Cardiac muscle cell (in vitro differentiated cells and primary cell): ENCODE results near the gene IRAK2. TPM values are rescaled to one million over a fixed set of nuclear protein-coding genes. Genes with fewer than 3 reads are reported as not detected.
A peak's percentile ranks its signal among the peaks of the same experiment; 100 is the strongest.

ENCODE experiments used
- DNase-seq, 2 donors: peaks; one replicate each; pipeline versions ENCODE4 v3.0.0 to v3.0.0-alpha.2; 2010 to 2017; ENCODE audit warnings: low read depth in 1 of 2, low spot score in 1 of 2
- H3K27ac ChIP-seq: fragments of 200-600 bp; sonication (generic); 2 replicates; pipeline ENCODE4 v1.5.1; 2016
- H3K27me3 ChIP-seq: fragments of 200-600 bp; sonication (generic); 2 replicates; pipeline ENCODE4 v1.6.0; 2016; ENCODE audit warnings: control low read depth
- H3K36me3 ChIP-seq: fragments of 200-600 bp; sonication (generic); 2 replicates; pipeline ENCODE4 v1.5.1; 2016; ENCODE audit warnings: control low read depth
- H3K4me1 ChIP-seq: fragments of 200-600 bp; sonication (generic); 2 replicates; pipeline ENCODE4 v1.8.1; 2017; ENCODE audit warnings: low read depth, mild to moderate bottlenecking, mixed run types
- H3K4me3 ChIP-seq: fragments of 200-600 bp; sonication (generic); 2 replicates; pipeline ENCODE4 v1.5.1; 2016; ENCODE audit warnings: mild to moderate bottlenecking
- H3K9me3 ChIP-seq: fragments of 200-600 bp; sonication (generic); 2 replicates; pipeline ENCODE4 v1.5.1; 2017; ENCODE audit warnings: low read depth, mild to moderate bottlenecking, control low read depth
- polyA plus RNA-seq: library from polyadenylated mRNA; unstranded; fragments of >200 nt; fragmentation: Nextera tagmentation; extraction: Ambion mirVana; gene quantifications from 2 replicates; pipeline ENCODE4 v1.2.1, GENCODE V29; 2016
- total RNA-seq: library from RNA; depleted of rRNA; stranded (reverse); fragments of >200 nt; gene quantifications from 2 replicates; pipeline ENCODE4 v1.2.3, GENCODE V29; 2016
- TF ChIP-seq, protein P1 (sequence below): IDR thresholded peaks from 2 replicates; pipeline ENCODE4 v1.5.1; 2012; ENCODE audit warnings: low read depth, mild to moderate bottlenecking, low read length

IRAK2 gene
- total and polyA plus RNA-seq, 2 experiments from 2014 or later = 1.1 to 2.1 TPM

DNA sequence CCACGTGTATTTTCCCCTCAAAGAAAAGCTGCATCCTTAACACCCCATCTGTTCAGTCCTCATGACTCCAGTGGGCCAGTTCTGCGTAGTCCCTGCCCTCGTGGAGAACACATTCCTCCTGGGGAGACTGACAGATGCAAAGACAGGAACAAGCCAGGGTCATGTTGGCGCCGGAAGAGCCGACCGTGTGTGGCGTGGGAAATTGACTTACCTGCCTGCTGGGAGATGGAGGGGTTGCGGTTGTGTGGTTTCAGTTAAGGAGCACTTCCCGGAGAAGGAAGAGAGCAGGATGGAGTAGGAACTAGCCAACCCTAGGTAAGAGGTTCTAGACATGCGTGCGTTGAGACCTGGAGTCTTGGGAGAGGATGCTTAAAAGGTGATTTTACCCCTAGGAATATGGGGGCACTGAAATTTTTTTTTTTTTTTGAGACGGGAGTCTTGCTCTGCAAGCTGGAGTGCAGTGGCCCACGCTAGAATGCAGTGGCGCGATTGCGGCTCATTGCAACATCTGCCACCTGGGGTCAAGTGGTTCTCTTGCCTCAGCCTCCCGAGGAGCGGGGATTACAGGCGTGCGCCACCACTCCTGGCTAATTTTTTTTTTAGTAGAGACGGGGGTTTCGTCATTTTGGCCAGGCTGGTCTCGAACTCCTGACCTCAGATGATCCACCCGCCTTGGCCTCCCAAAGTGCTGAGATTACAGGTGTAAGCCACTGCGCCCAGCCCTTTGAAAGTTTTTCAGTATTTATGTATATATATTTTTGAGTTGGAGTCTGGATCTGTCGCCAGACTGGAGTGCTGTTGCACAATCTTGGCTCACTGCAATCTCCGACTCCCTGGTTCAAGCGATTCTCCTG, 21.8 kb upstream of the IRAK2 start:
- DNase-seq = peak in 1 of 2 donors; percentile 58
- no peak overlapping the region for H3K27ac ChIP-seq
- peaks cover 2% of the 10 kb centered on the region for H3K36me3 ChIP-seq
- no peaks in the 10 kb centered on the region for H3K27me3 ChIP-seq
- TF ChIP-seq, protein P1, sequence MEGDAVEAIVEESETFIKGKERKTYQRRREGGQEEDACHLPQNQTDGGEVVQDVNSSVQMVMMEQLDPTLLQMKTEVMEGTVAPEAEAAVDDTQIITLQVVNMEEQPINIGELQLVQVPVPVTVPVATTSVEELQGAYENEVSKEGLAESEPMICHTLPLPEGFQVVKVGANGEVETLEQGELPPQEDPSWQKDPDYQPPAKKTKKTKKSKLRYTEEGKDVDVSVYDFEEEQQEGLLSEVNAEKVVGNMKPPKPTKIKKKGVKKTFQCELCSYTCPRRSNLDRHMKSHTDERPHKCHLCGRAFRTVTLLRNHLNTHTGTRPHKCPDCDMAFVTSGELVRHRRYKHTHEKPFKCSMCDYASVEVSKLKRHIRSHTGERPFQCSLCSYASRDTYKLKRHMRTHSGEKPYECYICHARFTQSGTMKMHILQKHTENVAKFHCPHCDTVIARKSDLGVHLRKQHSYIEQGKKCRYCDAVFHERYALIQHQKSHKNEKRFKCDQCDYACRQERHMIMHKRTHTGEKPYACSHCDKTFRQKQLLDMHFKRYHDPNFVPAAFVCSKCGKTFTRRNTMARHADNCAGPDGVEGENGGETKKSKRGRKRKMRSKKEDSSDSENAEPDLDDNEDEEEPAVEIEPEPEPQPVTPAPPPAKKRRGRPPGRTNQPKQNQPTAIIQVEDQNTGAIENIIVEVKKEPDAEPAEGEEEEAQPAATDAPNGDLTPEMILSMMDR = no peak
- H3K4me3 ChIP-seq = peak overlapping the region; percentile 57
- no peaks in the 10 kb centered on the region for H3K9me3 ChIP-seq
- H3K4me1 ChIP-seq = no peaks in the 10 kb centered on the region

DNA sequence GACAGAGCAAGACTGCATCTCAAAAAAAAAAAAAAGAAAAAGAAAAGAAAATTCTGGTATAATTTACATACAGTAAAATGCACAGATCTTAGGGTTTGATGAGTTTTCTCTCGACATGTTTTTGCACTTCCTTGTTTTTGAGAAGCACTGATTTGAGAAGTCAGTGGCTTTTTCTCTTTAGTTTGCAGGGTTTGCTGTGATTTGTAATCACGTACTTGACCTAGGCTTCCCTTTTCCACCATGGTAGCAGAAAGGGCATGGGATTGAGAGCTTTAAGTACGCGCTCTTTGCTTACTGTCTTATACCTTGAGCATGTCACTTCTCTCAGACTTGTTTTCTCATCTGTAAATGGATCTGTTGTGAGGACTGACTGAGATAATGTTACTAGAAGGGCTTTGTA, 19.0 kb upstream of the IRAK2 start:
- TF ChIP-seq, protein P1 = no peak
- Histone ChIP-seq H3K4me1 (no peaks in the 10 kb centered on the region), H3K36me3 (peaks cover 16% of the 10 kb centered on the region), H3K9me3 (no peaks in the 10 kb centered on the region), H3K4me3 (no peak overlapping the region), H3K27me3 (no peaks in the 10 kb centered on the region), H3K27ac (no peak overlapping the region)
- no peak for DNase-seq

DNA sequence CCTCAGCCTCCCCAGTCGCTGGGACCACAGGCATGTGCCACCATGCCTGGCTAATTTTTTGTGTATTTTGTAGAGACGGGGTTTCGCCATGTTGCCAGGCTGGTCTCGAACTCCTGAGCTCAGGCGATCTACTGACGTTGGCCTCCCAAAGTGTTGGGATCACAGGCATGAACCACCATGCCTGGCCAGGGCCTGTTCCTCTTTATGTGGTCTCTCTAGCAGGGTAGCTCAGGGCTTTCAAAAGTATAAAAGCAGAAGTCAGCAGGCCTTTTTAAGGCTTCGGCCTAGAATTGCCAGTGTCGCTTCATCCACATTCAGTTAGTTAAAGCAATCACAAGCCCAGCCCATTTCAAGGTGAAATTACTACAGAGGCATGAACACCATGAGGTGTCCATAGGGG, 15.5 kb upstream of the IRAK2 start:
- Histone ChIP-seq H3K36me3 (peaks cover 22% of the 10 kb centered on the region), H3K9me3 (no peaks in the 10 kb centered on the region), H3K27ac (no peak overlapping the region), H3K27me3 (no peaks in the 10 kb centered on the region), H3K4me3 (no peak overlapping the region), H3K4me1 (no peaks in the 10 kb centered on the region)
- TF ChIP-seq, protein P1 = no peak
- no peak for DNase-seq

DNA sequence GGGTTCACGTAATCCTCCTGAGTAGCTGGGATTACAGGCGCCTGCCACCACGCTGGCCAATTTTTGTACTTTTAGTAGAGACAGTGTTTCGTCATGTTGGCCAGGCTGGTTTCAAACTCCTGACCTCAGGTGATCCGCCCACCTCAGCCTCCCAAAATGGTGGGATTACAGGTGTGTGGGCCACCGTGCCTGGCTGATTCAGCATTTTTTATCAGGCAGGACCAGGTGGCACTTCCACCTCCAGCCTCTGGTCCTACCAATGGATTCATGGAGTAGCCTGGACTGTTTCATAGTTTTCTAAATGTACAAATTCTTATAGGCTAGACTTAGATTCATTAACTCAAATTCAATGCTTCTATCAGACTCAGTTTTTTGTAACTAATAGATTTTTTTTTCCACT, 13.7 kb upstream of the IRAK2 start:
- Histone ChIP-seq H3K27ac (no peak overlapping the region), H3K27me3 (no peaks in the 10 kb centered on the region), H3K4me3 (no peak overlapping the region), H3K4me1 (no peaks in the 10 kb centered on the region), H3K36me3 (peaks cover 22% of the 10 kb centered on the region), H3K9me3 (no peaks in the 10 kb centered on the region)
- no peak for DNase-seq
- TF ChIP-seq, protein P1 = no peak

DNA sequence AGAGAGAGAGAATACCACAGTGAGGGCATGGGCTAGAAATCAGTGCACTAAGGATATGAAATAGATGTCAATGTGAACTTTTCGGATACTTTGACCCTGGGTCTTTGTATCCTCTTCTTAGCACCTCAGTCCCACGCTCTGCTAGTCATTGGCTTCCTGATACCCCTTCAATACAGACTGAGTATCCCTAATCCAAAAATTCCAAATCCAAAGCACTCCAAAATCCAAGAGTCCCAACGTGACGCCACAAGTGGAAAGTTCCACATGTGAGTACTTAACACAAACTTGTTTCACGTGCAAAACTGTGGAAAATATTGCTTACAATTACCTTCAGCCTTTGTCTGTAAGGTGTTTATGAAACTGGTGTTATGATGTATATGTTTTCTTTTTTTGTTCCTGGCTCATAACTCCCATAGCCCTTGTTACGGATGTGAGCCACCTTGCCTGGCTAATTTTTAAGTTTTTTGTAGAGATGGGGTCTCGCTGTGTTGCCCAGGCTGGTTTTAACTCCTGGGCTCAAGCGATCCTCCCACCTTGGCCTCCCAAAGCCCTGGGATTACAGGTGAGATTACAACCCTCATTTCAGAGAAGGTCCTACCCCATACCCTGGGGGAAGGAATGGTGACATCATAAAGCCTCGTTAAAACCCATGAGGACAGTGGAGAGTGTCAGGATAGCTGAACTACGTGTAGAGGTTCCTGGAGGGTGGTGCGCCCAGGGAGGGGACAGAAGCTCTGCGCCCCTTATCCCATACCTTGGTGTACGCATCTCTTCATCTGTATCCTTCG, 10.2 kb upstream of the IRAK2 start:
- no peaks in the 10 kb centered on the region for H3K9me3 ChIP-seq
- H3K27ac ChIP-seq = no peak overlapping the region
- H3K27me3 ChIP-seq = no peaks in the 10 kb centered on the region
- H3K4me1 ChIP-seq = no peaks in the 10 kb centered on the region
- TF ChIP-seq, protein P1 = no peak
- DNase-seq = no peak
- peaks cover 17% of the 10 kb centered on the region for H3K36me3 ChIP-seq
- H3K4me3 ChIP-seq = no peak overlapping the region
